GM12878 (cell line): ENCODE measurements around the gene PYGO1. TPM values are rescaled to one million over a fixed set of nuclear protein-coding genes. Genes with fewer than 3 reads are reported as not detected.

Experiments
- BHLHE40 ChIP-seq, 2 experiments: fragments of 450-650 bp in 1 of 2; IDR thresholded peaks; 2 replicates each; pipeline ENCODE4 v1.6.1; 2011 to 2017; ENCODE audit warnings: low read depth in 2 of 2, borderline replicate concordance in 1 of 2, improper control_type of control experiment in 1 of 2, low read length in 1 of 2, mild to moderate bottlenecking in 1 of 2
- CEBPZ ChIP-seq: fragments of 150-350 bp; IDR thresholded peaks from 2 replicates; pipeline ENCODE4 v1.6.1; 2016; ENCODE audit warnings: low read depth, low read length
- E2F8 ChIP-seq: fragments of 450-650 bp; IDR thresholded peaks from 2 replicates; pipeline ENCODE4 v1.6.1; 2018; ENCODE audit warnings: mild to moderate bottlenecking, low read depth, moderate library complexity; ENCODE audit not compliant: partially characterized antibody
- KDM1A ChIP-seq: fragments of 200-600 bp; sonication (generic); IDR thresholded peaks from 2 replicates; pipeline ENCODE4 v1.6.1; 2016; ENCODE audit warnings: borderline replicate concordance
- SMC3 ChIP-seq: IDR thresholded peaks from 2 replicates; pipeline ENCODE4 v1.6.1; 2011; ENCODE audit warnings: low read length, improper control_type of control experiment, borderline replicate concordance
- ZBTB33 ChIP-seq: fragments of 450-650 bp; IDR thresholded peaks from 2 replicates; pipeline ENCODE4 v1.6.1; 2017; ENCODE audit warnings: mild to moderate bottlenecking
- ZBTB40 ChIP-seq: fragments of 450-650 bp; IDR thresholded peaks from 2 replicates; pipeline ENCODE4 v1.6.1; 2016; ENCODE audit warnings: mild to moderate bottlenecking, moderate library complexity, borderline replicate concordance
- polyA plus RNA-seq, 11 experiments: library from polyadenylated mRNA; depleted of rRNA in 4 of 11; unstranded in 6 of 11; stranded (reverse) in 5 of 11; fragments of >200 nt; fragmentation: Nextera tagmentation in 4 of 11; fragmentation: Illumina TruSeq in 1 of 11; extraction: Ambion mirVana in 4 of 11; extraction: Trizol in 1 of 11; gene quantifications; 1 replicate in 1 of 11; 2 replicates in 10 of 11; pipeline versions ENCODE4 v1.2.1 to v1.2.3, GENCODE V29; 2011 to 2016; ENCODE audit warnings: inconsistent platforms in 2 of 11, missing spikeins in 2 of 11, low read depth in 1 of 11
- total RNA-seq, 4 experiments: library from RNA; depleted of rRNA in 3 of 4; stranded (reverse); fragments of >200 nt in 3 of 4; fragmentation: Illumina TruSeq in 1 of 4; extraction: Trizol in 1 of 4; gene quantifications; 2 replicates each; pipeline versions ENCODE4 v1.2.1 to v1.2.3, GENCODE V29; 2013 to 2021

The PYGO1 gene
- total and polyA plus RNA-seq, 10 of the 15 experiments (the other 5 are each of a cell fraction or from before 2014, with no cell fraction given): 0.01 TPM; not detected in 9

- no peak for TF ChIP-seq ZBTB40
- no peak for TF ChIP-seq KDM1A
- TF ChIP-seq E2F8: no peak
- TF ChIP-seq SMC3: no peak
- no peak for TF ChIP-seq CEBPZ
- no peak for TF ChIP-seq ZBTB33
- no peak for TF ChIP-seq BHLHE40 (IDR thresholded peaks at IDR 0.05; ENCODE audit: borderline replicate concordance in 1 of 2, low read depth in 2 of 2, low read length in 1 of 2)
These were observed 42.7 kb upstream of the PYGO1 start (continued) for GRCh38 chr15:55630858-55631257.
